Measurements from ENCODE around the gene NCK2. TPM values are rescaled to one million over a fixed set of nuclear protein-coding genes. Genes with fewer than 3 reads are reported as not detected.

The NCK2 gene
- total and polyA plus RNA-seq, 7 donors = 26.5 to 111 (median 40.1) TPM

- H3K4me1 ChIP-seq = peaks cover 44% of the 10 kb centered on the region
- ATAC-seq = no peak
- WGBS, 3 donors = 78 to 88% (median 84%) methylated on average over 2 of the region's 2 CpGs
- intact Hi-C loops (cut with DNase I) = loop anchor here in 1 of 2 donors (5.0 kb wide), 1 partner anchor 113 kb away; no protein-coding TSS in a partner anchor
- no peak overlapping the region for H3K4me3 ChIP-seq
- no peaks in the 10 kb centered on the region for H3K9me3 ChIP-seq
- no peaks in the 10 kb centered on the region for H3K36me3 ChIP-seq (ENCODE audit: insufficient read depth in 1 of 2, low read depth in 1 of 2)
- TF ChIP-seq CTCF (IDR thresholded peaks at IDR 0.05) = no peak
- DNase-seq = no peak
- H3K27ac ChIP-seq = peak overlapping the region; percentile 43
- no peaks in the 10 kb centered on the region for H3K27me3 ChIP-seq (ENCODE audit: insufficient read depth in 3 of 3, low read length in 2 of 3)
Measured at GRCh38 chr2:105904938-105905337, 160.2 kb downstream of the NCK2 start.

DNA sequence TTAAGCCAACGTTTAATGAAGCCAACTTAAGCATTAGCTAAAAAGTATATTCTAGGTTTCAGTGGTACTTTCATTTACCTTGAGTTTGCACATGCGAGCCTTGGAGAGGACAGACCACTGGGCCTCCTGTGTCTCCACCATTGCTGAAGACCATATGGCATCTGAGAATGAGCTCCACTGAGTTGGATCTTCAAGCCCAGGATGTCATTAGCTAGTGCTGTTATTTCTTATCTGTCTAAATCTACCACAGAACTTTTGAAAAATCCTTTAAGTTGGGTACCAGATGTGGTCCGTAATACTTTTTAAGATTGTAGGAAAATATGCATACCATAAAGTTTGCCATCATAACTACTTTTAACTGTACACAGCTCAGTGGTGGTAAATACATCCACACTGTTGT, 161.8 kb downstream of the NCK2 start:
- H3K27me3 ChIP-seq (ENCODE audit: insufficient read depth in 3 of 3, low read length in 2 of 3) = no peaks in the 10 kb centered on the region
- DNase-seq (no peak), ATAC-seq (no peak)
- no peaks in the 10 kb centered on the region for H3K36me3 ChIP-seq (ENCODE audit: insufficient read depth in 1 of 2, low read depth in 1 of 2)
- H3K9me3 ChIP-seq = no peaks in the 10 kb centered on the region
- peak overlapping the region; percentile 86 for H3K27ac ChIP-seq
- no peak overlapping the region for H3K4me3 ChIP-seq
- H3K4me1 ChIP-seq = peaks cover 53% of the 10 kb centered on the region
- WGBS, 3 donors = 76 to 78% (median 76%) methylated on average over 3 of the region's 3 CpGs
- intact Hi-C loops (cut with DNase I) = loop anchor here in 1 of 2 donors (5.0 kb wide), 1 partner anchor 114 kb away; no protein-coding TSS in a partner anchor
- no peak for TF ChIP-seq CTCF (IDR thresholded peaks at IDR 0.05)

DNA sequence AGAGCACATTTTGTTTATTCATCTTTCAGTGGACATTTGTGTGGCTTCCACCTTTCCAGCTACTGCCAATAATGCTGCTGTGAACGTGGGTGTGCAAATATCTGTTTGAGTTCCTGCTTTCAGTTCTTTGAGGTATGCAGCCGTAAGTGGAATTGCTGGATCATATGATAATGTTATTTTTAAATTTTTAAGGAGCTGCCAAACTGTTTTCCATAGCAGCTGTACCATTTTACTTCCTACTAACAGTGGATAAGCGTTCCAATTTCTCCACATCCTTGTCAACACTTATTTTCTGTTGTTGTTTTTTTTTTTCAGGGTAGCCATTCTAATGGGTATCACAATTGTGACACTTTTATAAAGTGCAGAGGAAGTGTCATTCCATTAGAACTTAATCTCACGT, 162.5 kb downstream of the NCK2 start:
- intact Hi-C loops (cut with DNase I) = loop anchor here in 1 of 2 donors (5.0 kb wide), 1 partner anchor 115 kb away; no protein-coding TSS in a partner anchor
- H3K27me3 ChIP-seq (ENCODE audit: insufficient read depth in 3 of 3, low read length in 2 of 3) = no peaks in the 10 kb centered on the region
- peaks cover 48% of the 10 kb centered on the region for H3K4me1 ChIP-seq
- no peaks in the 10 kb centered on the region for H3K9me3 ChIP-seq
- DNase-seq = no peak
- no peaks in the 10 kb centered on the region for H3K36me3 ChIP-seq (ENCODE audit: insufficient read depth in 1 of 2, low read depth in 1 of 2)
- 7 to 11% (median 8%) methylated on average over 4 of the region's 4 CpGs for WGBS, 3 donors
- peak overlapping the region; percentile 86 for H3K27ac ChIP-seq
- H3K4me3 ChIP-seq = no peak overlapping the region
- no peak for TF ChIP-seq CTCF (IDR thresholded peaks at IDR 0.05)
- ATAC-seq = no peak

DNA sequence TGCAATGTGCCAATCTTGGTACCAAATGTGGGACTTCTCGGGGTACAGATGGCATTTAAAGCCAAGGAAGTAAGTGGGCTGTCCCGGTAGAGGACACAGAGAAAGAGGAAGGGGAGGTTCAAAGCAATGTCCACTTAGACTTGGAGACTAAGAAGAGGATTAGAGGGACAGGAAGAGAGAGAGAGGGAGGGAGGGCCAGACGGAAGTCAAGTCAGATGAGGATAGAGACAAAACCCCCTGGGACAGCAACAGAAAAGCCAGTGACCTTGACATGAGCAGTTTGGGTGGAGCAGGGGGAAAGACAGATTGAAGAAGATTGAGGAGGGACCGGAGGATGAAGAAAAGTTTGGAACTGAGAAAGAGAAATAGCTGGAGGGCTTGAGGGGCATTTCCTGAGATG, 164.5 kb downstream of the NCK2 start:
- TF ChIP-seq CTCF (IDR thresholded peaks at IDR 0.05) = no peak
- H3K9me3 ChIP-seq = no peaks in the 10 kb centered on the region
- peak overlapping the region; percentile 86 for H3K27ac ChIP-seq
- no peak for ATAC-seq
- intact Hi-C loops (cut with DNase I) = loop anchor here in 1 of 2 donors (5.0 kb wide), 1 partner anchor 117 kb away; no protein-coding TSS in a partner anchor
- 58 to 81% (median 59%) methylated on average over 4 of the region's 4 CpGs for WGBS, 3 donors
- H3K4me3 ChIP-seq = no peak overlapping the region
- no peaks in the 10 kb centered on the region for H3K27me3 ChIP-seq (ENCODE audit: insufficient read depth in 3 of 3, low read length in 2 of 3)
- no peak for DNase-seq
- peaks cover 37% of the 10 kb centered on the region for H3K4me1 ChIP-seq
- no peaks in the 10 kb centered on the region for H3K36me3 ChIP-seq (ENCODE audit: insufficient read depth in 1 of 2, low read depth in 1 of 2)

All from psoas muscle (tissue), 8 donors.